ENCODE measurements around the gene PRKCB.
"Not testable (repeated sequence)": the region's sequence is repeated elsewhere in the genome, so short reads cannot be mapped to it uniquely, and the experiment has no call there.

Gene PRKCB

DNA sequence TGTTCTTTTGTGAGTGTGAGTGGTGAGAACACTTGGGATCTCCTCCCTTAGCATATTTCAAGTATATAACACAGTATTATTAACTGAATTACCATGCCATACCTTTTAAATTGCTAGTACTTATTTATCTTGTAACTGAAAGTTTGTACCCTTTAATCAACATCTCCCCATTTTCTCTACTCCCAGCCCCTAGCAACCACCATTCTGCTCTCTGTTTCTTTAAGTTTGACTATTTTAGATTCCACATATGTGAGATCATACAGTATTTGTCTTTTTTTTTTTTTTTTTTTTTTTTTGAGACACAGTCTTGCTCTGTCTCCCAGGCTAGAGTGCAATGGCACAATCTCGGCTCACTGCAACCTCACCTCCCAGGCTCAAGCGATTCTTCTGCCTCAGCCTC, 302.8 kb downstream of the PRKCB start:
- no peak for DNase-seq

DNA sequence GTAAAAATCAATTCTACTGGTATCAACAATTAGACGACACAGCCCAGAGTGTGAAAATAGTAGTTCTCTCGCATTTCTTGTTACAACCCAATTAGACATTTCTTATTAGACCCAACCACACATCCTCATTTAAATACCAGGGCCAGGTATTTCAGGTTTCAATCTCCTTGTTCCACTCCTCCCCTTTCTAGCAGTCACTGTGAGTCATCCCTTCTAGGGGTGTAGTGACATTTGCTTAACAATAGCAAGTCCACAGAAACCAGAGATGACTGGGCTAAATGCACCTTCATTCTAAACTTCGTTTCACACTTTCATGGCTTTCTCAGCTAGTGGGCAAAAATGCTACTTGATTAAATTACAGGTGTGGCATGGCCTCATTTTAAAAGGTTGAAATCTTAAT, 303.5 kb downstream of the PRKCB start:
- no peak for DNase-seq

DNA sequence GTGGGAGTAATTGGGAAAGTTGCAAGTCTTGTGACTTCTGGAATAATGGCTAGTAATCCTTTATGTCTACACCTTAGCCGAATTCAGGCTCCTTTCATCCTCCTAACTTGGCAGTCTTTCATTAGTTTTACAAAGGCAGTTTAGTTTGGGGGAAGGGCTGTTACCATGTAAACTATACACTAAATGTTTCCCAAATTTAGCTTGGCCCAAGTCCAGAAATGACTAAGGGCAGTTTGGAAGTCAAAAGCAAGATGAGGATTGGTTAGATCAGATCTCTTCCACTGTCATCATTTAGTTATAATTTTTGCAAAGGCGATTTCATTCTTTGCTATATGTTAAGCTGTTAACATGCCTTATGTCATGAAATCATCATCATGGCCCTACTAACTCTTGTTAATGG, 304.9 kb downstream of the PRKCB start:
- no peak for DNase-seq

DNA sequence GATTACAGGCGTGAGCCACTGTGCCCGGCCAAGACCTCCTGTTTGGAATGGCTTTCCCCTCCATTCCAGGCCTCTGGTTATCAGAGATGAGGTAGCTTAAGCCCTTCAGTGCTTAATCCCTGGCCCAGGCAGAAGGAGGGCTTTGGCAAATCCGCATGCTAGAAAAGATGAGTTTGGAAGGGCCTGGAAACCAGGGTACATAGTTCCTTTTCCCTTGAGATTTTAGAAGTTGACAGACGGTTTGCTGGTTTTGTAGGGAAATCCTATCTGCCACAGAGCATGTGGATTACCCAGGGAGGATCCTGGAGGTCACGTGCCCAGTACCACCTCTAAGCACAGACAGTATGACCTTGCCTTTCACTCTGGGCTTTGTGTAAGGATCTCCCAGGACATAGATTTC, 305.7 kb downstream of the PRKCB start:
- DNase-seq: no peak

DNA sequence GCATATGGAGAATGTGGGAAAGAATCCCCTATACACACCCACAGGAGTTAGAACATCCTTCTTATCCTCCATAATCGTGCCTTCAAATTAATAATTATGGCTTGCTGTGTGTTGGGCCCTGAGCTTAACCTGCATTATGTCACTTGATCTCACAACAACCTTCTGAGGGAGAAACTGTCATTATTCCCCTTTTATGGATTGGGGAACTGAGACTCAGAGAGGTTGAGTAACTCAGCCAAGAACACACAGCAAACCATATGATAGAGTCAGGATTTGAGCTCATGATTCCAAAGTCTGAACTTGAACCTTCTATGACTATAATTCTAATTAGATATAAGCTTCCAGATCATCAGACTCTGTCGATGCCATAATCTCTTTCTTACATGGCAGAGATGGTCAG, 306.1 kb downstream of the PRKCB start:
- no peak for DNase-seq

DNA sequence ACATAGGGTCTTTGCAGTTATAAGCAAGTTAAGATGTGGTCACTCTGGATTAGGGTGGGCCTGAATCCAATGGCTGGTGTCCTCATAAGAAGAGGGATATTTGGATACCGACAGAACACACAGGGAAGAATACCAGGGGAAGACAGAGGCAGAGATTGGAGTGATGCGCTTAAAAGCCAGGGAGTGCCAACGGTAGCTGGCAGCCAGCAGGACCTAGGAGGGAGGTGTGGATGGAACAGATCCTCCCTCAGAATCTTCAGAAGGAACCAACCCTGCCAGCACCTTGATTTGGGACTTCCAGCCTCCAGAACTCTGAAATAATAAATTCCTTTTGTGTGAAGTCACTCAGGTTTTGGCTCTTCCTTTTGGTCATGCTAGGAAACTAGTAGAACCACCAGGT, 310.1 kb downstream of the PRKCB start:
- no peak for DNase-seq

DNA sequence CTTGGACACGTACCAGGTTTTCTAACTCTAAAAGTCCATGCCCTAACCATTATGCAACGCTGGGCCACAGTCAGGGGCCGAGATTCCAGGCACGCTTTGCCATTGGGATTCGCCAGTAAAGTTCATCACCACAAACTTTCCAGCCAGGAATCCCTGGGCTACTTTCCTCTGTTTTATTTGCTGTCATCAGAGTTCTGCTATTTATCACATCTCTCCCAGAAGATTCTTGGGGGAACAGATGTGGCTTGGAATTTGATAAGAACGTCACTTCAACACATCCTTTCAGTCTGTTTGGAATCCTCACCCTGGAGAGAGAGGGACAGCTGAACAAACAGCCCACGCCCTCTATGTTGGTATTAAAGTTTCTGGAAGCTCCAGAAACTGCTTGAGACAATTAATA, 310.7 kb downstream of the PRKCB start:
- no peak for DNase-seq

DNA sequence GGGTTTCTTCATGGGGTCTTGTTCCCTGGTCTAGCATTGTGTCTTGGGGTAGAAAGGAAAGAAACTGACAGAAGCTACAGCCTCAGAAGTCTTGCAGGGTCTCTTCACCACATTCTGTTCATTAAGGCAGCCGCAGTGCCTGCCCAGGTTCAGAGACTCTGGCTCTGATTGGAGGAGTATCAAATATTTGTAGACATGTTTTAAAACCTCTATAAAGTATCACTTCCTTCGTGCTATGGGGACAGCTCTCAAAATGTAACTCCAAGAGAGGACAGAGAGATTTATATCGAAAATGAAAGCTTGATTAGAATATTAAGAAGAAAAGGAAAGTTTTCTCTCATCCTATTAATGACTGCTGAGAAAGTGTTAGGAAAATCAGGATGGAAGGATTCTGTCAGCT, 313.3 kb downstream of the PRKCB start:
- DNase-seq: no peak

DNA sequence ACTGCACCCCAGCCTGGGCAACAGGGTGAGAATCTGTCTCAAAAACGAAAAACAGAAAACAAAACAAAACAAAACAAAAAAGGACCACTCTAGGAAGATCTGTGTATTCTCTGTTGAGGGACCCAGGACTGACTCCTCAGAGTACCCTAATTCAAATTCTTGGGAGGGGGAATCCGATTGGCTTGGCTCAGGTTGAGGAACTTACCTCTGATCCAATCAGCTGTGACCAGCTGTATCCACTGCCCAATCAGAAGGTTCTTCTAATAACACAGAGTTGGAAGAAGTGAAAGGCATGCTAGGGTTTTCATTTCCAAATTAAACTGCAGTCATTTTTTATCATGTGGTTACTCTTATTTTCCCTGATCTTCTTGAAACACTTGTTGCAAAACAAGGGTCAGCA, 314.5 kb downstream of the PRKCB start:
- no peak for DNase-seq

DNA sequence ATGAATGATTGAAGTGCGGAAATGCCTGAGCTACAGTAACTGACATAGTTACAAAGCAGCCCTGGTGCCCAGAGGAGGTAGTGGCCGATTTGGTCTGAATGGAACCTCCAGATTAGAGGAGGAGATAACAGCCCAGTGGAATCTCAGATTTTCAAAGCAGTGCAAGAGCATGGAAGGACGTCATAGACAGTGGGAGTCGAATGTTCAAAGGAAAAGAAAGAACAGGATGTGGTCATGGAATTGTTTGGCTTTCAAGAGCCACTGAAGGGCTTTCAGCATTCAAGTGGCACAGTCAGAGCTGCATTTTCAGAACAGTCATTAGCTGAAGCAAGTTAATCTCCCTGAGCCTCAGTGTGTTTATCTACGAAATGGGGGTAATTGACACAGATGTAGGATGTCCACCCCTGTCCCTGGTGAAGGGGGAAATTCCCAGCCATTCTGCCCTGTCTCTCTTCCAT, 315.7 kb downstream of the PRKCB start:
- DNase-seq: peak; percentile 63

DNA sequence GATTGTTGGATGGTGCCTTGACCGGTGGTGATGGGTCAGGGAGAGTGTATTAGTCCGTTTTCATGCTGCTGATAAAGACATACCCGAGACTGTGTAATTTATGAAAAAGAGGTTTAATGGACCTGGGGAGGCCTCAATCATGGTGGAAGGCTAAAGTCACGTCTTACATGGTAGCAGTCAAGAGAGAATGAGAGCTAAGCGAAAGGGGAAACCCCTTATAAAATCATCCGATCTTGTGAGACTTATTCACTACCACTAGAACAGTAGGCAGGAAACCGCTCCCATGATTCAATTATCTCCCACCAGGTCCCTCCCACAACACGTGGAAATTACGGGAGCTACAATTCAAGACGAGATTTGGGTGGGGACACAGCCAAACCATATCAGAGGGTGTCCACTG, 316.3 kb downstream of the PRKCB start:
- not testable (repeated sequence) for DNase-seq

DNA sequence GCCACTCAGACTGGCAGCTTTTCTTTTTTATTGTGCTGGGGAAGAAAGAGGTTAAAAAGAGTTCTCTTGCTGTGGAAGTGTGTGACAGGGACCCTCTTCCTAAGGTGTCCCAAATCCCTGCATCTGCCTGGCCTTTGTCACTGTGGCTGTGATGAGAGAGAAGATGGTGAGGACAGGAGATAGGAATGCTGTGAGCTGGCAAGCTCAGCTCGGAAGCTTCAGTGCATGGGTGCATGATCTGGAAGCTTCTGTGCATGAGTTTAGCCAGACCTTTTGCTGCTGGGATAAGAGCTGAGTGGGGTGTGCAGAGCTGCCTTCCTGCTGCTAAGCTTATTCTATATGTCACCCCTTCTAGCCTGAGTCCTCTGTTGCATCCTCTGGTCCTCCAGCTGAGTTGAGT, 317.0 kb downstream of the PRKCB start:
- no peak for DNase-seq

DNA sequence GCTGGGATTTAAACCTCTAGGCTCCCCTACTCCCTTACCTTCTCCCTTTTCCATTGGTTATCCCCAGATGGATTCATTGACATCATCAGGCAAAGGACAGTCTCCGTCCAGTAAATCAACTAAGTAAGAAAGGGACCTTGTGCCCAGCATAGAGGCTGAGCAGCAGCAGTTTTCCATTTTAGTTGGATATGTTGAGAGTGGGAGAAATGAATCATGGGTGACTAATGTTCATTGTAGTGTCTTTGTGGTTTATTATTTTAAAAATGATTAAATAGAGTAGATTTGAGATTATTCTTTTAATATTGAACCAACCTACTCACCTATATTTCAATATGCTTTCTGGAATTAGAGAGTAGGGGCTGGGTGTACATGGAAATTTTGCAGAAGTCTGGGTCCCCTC, 321.0 kb downstream of the PRKCB start:
- DNase-seq: no peak

DNA sequence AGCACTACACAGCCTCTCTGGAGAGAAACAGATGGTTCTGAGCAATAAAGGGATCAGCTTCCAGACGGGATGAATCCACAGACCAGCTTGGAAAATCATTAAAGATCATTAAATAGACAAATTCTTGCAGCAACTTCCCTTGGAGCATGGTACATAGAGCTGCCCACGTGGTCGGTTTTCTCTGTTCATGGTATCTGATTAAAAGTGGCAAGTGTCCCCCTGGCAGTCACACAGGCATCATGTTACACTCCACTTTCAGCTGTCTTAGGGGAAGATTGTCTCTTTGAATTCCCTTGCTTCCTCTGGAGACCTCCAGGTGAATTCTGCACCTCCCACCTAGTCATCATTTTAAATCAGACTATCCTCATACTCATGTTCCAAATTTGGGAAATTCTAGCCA, 328.2 kb downstream of the PRKCB start:
- DNase-seq: peak; percentile 10

DNA sequence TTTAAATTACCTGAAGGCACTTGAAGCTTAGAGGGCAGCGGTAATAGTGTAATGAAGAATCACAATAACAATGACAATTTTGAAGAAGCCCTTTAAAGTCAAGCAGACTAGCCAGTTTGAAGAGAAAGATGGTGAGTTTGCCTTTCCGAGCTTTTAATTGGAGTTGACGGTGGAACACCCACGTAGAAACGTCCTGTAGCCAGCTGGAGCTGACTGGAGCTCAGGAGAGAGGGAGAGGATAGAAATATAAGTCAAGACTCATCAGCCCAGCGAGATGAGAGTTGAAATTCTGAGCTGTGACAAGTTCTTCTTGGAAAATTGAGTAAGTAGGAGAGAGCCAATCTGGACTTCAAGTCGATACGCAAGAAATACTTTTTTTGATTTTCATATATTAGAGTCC, 328.6 kb downstream of the PRKCB start:
- DNase-seq: no peak

DNA sequence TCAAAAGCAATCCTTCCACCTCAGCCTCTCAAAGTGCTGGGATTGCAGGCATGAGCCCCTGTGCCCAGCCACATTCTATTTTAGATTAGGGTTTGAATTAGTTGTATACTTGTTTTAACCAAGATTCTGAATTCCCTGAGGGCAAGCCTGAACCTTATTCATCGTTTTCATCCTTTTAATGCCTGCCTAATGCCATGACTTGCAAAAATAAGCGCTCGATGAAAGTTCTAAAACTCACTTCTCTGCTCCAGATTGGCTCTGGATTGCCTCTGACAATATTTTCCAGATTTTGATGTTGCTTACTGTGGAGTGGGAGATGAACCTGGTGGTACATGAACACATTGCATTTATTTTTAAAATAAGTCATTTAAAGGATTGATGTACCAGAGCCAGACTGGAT, 329.5 kb downstream of the PRKCB start:
- no peak for DNase-seq

DNA sequence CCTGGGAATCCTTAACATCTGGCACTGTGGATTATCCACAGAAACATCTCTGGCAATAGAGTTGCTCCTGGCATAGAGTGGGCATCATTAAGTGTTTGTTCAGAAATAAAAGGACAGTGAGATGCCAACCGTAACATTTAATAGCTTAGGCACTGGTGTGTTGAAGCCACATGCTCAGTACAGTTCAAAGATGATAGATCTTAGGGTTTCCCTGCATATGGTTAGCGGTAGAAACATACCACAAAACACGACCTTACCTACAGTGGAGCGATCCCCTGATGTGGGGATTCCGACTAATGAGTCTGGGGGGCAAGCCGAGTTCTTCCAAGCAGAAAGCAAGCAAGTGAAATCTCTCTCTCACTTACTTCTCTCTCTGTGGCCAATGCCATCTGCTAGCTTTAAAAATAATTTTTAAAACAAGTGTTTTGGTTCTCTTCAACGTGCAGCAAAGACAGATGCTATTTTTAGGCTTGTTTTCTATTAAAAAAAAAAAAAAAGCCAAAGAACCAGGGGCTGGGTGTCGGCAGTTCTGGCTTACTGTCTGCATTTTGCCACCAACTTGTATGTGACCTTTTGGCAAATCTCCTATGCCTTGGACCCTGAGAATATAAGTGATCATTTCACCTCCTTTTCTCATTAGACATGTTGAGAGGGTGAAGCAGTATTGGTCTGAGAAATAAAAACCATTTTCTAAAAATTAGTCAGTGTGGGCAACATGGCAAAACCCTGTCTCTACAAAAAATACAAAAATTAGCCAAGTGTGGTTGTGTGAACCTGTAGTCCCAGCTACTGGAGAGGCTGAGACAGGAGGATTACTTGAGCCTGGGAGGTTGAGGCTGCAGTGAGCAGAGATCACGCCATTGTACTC, 331.1 kb downstream of the PRKCB start:
- DNase-seq: no peak

DNA sequence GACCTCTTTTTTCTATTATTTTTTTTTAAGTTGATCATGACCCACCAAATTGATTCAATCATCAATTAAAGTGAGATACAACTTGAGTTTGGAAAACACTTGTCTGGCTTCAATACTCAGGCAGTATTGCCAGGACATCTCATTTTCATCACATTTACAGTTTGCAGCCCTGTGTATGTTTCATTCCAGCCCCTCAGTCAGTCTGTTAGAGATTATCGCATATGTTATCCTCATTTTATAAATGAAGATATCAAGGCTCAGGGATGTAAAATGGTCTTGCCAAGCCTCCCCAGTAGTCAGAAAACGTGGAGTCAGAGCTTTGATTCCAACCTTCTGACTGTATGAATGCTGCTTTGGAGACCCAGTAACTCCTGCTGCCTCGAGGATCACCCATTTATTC, 333.1 kb downstream of the PRKCB start:
- DNase-seq: no peak

DNA sequence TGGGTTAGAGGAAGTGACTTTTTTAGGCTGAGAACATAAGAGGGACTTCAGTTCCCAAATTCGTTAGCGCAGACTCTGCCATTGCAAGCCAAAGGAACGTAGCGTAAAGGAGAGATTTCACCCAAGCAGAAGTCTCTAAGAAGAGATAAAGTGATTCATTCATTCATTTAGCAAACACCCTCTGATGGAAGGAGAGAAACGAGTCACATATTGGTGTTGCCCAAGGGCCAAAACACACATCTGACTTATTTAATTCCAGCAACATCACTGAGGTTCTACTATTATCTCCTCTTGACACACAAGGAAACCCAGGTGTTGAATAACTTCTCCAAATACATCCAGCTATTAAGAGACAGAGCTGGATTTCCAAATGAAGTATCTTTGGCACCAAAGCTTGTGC, 334.6 kb downstream of the PRKCB start:
- DNase-seq: no peak

DNA sequence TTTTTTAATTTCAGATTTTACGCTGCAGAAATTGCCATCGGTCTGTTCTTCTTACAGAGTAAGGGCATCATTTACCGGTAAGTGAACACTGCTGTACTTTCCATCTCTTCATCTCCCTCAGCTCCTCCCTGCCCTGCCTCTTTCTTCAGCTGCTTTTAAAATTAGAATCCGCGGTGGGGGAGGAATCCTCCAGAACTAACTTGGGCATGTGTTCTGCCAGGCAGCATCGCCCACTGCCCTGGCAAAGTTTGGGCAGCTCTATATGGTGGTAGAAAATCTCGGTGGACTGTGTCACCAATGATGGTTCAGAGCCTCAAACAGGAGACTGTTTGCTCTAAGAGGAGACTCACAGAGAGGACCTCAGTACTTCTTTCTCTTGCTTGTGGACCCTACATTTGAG, 338.7 kb downstream of the PRKCB start:
- DNase-seq: no peak

DNA sequence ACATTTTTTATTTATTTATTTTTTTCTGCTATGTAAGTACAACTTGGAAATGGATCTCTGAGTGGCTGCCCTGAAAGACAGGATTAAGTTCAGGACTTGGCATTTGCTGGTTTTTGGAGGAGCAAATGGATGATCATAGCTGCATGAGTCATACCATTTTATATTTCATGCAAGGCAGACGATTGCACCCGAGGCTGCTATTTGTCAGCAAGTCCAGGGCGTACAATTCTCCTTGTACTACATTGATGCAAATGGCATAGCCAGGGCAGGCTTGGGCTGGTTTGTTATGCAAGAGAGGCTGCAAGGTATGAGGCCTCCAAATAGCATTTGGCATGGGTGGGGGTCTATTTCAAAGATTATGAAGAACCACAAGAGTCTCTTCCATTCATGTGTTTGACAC, 339.2 kb downstream of the PRKCB start:
- DNase-seq: no peak

DNA sequence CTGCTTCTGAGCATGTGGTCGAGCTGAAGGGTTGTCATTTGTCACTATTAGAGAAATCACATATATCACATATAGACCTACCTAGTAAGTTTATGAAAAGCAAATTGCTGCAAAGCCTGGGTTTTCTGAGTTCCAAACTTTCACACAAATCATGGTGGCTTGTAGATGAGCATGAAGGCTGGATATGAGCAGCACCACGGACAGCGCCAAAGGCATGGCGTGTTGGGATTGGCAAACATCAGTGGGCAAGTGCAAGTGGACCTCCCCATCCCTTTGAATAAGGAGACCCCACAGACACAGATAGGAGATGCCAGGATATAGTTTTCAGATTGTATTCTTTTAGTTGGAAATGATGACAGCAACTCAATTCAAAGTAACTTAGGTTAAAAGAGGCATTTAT, 342.7 kb downstream of the PRKCB start:
- no peak for DNase-seq

DNA sequence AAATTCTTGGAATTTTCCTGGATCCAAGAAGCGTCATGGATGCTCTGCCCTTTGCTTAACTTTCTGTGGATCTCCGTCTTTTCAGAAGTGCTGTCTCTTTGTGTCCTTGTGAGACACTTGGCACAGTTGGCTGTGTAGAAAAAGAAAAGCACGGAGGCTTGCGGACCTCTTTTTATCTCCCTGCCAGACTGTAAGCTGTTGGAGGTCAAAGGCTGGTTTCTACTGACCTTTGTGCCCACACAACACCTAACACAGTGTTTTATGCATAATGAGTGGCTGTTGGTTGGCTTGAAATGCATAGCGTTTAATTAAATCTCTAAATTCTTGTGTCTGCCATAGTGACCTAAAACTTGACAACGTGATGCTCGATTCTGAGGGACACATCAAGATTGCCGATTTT, 344.7 kb downstream of the PRKCB start:
- DNase-seq: no peak

DNA sequence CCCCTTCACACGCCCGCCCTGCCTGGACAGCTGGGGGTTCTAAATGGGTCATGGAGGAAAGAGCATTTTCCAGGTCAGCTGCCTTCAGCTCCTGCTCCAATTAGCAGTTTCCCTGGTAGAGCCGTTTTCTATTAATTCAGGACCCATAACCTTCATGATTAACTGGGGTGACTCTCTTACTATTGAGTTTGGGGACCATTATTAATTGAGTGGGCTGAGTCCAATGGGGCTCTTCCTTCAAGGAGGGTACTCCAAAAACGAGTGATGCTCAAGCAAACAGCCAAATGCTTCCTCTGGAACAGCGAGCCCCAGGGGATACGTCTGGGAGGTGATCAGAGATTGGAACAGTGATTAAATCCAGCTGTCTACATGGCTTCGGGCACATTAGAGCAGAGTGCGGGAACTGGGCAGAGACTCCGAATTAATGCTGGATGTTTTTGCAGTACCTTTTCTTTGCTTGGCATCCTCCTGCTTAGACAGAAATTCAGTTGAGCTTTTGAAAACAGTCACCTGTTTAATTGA, 352.3 kb downstream of the PRKCB start:
- DNase-seq: peak; percentile 1

DNA sequence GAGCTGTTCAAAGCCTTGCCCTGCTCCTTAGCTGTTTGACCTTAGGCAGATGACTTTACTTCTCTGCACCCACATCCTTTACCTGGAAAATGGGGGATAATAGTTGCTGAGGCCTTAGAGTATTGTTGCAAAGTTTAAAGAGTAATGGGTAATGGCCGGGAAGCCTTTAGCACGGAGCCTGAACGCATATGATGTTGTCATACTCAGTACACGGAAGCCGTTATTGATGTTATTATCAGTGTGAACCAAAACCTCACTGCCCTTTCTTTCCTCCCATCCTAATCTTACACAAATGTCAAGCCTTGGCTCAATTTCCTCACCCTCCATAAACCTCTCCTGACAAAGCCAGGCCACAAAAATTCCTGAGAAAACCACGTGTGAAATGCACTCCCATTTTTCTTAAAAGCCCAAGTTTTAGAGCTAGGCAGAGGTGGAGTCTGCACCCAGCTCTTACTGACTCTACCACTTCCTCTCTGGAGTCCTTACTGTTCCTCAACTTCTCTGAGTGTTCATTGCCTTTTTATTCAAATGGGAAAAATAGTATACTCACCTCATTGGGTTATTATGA, 353.1 kb downstream of the PRKCB start:
- no peak for DNase-seq
